Activated CD4-positive, alpha-beta T cell treated with anti-CD3 and anti-CD28 coated beads for 24 hours (primary cell): ENCODE results near the gene SH3RF2.

ENCODE experiments used
- DNase-seq, 2 donors: peaks; one replicate each; pipeline ENCODE4 v3.0.0-alpha.2; 2020; ENCODE audit warnings: low read depth in 2 of 2

SH3RF2 gene

GRCh38 chr5:146041180-146041789 is 104.9 kb downstream of the SH3RF2 start:
- DNase-seq: no peak

DNA sequence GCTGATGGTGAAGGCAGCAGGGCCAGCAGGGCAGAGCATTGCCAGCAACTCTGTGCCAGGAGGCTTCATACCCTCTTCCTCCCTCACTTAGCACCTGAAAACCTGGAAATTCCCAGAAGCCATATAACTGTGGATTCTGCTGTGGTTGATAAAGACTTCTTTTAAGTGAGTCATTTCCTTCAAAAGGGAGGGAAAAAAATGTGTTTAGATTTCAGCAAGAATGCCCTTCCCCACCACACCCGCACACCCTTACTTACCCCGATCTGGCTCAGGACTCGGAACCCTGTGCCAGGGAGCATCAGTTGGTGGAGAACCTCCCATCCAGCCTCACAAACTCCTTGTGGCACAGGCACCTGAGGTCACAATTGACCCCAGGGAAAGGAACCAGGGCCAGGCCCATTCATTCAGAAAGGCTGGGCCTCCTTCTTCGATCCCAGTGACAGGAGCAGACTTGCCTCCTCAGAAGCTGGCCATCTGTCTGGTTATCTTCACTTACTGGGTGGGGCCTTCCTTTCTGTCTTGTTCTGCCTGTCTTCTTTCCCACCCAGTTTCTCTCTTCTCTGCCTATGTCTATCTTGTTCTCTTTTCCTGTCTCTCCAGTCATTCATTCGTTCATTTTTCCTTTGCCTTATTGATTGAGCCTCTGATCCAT is 106.4 kb downstream of the SH3RF2 start:
- DNase-seq: no peak

- DNase-seq: no peak
These were observed 107.3 kb downstream of the SH3RF2 start for GRCh38 chr5:146043722-146044121.

GRCh38 chr5:146047396-146047795 is 111.0 kb downstream of the SH3RF2 start:
- DNase-seq: no peak

DNA sequence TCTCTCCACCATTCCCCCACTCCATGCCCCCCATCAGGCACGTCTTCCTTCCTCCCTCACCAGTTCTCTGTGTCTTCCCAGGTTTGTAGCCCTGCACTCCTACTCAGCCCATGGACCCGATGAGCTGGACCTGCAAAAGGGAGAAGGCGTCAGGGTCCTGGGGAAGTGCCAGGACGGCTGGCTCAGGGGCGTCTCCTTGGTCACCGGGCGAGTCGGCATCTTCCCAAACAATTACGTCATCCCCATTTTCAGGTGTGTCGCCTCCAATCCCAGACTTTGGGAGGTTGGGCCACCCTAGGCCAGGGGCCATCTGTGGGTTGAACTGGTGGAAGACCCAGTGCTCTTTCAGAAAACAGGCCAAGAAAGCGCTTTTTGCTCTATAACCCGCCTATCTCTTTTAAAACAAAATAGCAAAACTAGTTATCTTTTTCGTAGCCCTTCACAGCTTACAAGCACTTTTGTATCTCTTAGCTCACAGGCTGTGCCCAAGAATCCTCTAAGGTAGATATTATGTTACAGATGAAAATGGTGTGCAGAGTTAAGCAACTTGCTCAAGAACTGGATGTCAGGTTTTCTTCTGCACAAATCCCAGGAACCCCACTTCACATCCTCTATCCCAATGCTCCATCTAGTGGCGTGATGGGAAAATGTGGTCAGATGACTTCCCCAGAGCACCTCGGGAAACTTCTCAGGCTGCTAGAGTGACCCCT is 112.8 kb downstream of the SH3RF2 start:
- peak; percentile 3 to 6 for DNase-seq

DNA sequence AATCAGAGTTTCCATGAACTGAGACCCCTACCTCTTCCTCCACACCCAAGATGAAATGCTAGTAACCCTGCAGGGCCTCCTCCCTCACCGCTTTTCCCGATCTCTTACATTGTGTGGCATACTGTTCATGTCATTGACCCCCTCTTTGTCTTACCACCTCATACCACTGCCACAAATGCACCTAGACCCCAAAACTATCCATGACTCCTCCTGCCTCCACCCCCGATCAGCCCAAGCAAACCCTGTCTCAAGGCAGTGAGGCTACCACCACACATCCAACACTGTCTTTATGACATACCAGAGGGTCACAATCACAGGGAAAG is 113.3 kb downstream of the SH3RF2 start:
- DNase-seq: no peak

GRCh38 chr5:146050086-146050485 is 113.7 kb downstream of the SH3RF2 start:
- DNase-seq: no peak

DNA sequence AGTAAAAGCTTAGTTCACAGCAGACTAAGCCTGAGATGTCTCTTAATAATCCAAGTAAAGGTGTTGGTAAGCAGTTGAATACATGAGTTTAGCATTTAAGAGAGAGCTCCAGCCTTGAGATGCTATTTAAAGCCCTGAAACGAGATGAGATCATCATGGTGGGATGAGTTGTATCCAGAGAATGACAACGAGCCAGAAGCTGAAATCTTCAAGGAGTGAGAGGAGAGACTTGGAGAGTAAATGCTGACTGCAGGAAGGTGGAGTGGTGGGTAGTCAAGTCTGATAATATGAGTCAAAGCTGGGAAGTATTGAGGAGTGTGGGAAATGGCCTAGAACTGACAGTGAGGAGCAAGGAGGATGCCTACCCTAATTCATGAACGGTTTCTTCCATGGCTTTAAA is 115.3 kb downstream of the SH3RF2 start:
- DNase-seq: no peak

- no peak for DNase-seq
These were observed 116.4 kb downstream of the SH3RF2 start for GRCh38 chr5:146052780-146053179.

- DNase-seq: no peak
These were observed 119.1 kb downstream of the SH3RF2 start for GRCh38 chr5:146055432-146055831.

DNA sequence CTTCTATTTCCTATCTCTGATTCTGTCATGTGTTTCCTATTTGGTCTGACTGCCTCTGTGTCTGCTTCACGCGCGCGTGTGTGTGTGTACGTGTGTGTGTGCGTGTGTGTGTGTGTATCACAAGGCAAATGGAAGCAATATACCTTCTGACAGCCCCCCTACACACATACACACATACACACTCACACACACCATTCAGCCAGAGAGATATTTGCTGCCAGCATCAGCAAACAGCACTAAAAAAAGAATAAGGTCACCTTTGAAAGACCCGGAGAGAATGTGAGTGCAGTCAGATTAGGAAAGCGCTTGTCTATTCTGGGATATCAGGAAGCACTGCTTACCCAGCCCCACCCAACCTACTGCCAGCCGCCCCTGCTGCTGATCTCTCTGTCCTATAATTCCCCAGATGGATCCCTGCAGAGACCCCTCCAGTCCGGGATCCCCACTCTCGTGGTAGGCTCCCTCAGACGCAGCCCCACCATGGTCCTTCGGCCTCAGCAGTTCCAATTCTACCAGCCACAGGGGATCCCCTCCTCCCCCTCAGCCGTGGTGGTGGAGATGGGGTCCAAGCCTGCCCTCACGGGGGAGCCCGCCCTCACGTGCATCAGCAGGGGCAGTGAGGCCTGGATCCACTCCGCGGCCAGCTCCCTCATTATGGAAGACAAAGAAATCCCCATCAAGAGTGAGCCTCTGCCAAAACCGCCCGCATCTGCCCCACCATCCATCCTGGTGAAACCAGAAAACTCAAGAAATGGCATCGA is 123.3 kb downstream of the SH3RF2 start:
- DNase-seq: no peak

DNA sequence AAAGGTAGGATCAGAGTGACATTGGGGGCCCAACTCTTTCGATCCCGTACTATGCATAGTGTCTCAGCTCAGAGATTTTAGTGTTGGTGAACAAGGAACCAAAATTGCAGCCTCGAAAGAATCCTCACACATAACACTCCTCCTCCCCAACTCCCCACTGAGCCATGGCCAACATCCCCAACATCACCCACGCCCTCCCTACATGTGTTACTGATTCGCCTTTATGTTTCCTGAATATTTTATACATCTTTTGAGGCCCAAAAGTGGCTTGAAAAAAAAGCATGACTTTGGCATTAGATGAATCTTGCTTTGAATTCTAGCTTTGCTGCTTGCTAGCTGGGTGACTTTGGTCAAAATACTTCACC is 123.8 kb downstream of the SH3RF2 start:
- DNase-seq: no peak

DNA sequence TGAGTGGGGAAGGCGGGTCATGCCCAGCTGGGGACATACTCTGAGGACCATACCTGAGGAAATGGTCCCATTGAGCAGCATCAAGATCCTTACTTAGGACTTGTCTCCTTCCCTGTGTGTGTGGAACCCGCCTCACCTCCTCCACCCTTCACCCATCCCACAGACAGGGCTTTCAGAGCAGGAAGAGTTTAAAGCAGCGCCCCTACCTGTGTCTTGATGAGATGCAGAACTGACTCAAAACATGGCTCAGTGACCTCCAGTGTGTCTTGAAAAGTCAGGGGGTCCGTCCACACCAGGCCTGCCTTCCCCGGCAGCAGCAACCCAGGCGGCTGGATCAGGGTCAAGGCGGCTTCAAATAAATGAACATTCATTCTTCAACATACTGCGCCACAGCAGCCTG is 130.6 kb downstream of the SH3RF2 start:
- no peak for DNase-seq

- DNase-seq: no peak
These were observed 131.8 kb downstream of the SH3RF2 start for GRCh38 chr5:146068206-146068605.

GRCh38 chr5:146068977-146069779 is 132.8 kb downstream of the SH3RF2 start:
- DNase-seq: no peak

- DNase-seq: no peak
These were observed 133.4 kb downstream of the SH3RF2 start for GRCh38 chr5:146069780-146070099.

DNA sequence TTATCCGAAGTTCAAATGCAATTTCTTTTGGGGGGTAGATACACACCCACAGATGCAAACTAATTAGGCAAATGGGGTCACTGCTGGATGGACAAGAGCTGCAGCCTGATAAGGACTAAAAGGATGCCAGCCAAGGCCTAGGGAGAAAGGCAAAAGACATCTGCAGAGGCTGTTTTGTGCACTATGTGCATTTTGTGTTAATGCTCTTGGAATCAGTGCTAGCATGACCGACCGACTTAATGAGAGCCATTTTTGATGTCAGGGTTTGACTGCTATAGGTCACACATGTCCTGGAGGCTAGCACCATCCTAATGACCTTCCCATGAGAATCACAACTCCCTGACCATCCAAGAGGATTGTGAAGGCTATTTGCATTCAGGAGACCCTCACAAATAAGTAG is 134.4 kb downstream of the SH3RF2 start:
- DNase-seq: no peak

- no peak for DNase-seq
These were observed 134.8 kb downstream of the SH3RF2 start for GRCh38 chr5:146071171-146071570.

- no peak for DNase-seq
These were observed 136.2 kb downstream of the SH3RF2 start for GRCh38 chr5:146072595-146072994.

- no peak for DNase-seq
These were observed 137.0 kb downstream of the SH3RF2 start for GRCh38 chr5:146073239-146073900.

GRCh38 chr5:146076028-146076427 is 139.7 kb downstream of the SH3RF2 start:
- DNase-seq: no peak
